WTC11 (cell line): ENCODE results near the gene RNPS1.

Source experiments
- CREB1 ChIP-seq: sonication (generic); formaldehyde crosslinking; IDR thresholded peaks from 2 replicates; pipeline ENCODE4 v1.8.0; 2023; ENCODE audit warnings: mild to moderate bottlenecking, missing genetic modification reagents
- TF ChIP-seq, protein P1 (sequence below): sonication (generic); formaldehyde crosslinking; IDR thresholded peaks from 2 replicates; pipeline ENCODE4 v1.8.1; 2022; ENCODE audit warnings: low read depth, mild to moderate bottlenecking, moderate library complexity, missing genetic modification reagents, borderline replicate concordance
- TF ChIP-seq, protein P2 (sequence below): sonication (generic); formaldehyde crosslinking; IDR thresholded peaks from 2 replicates; pipeline ENCODE4 v1.8.0; 2022; ENCODE audit warnings: mild to moderate bottlenecking, missing genetic modification reagents
- TF ChIP-seq, protein P3 (sequence below): fragments of 200-600 bp; IDR thresholded peaks from 2 replicates; pipeline ENCODE4 v1.8.0; 2022; ENCODE audit warnings: antibody characterized with exemption
- TF ChIP-seq, protein P4 (sequence below): sonication (generic); formaldehyde crosslinking; IDR thresholded peaks from 2 replicates; pipeline ENCODE4 v1.8.1; 2023; ENCODE audit warnings: mild to moderate bottlenecking, missing genetic modification reagents
- TF ChIP-seq, protein P5 (sequence below): sonication (generic); formaldehyde crosslinking; IDR thresholded peaks from 2 replicates; pipeline ENCODE4 v1.8.1; 2022; ENCODE audit warnings: low read depth, missing genetic modification reagents, borderline replicate concordance

DNA sequence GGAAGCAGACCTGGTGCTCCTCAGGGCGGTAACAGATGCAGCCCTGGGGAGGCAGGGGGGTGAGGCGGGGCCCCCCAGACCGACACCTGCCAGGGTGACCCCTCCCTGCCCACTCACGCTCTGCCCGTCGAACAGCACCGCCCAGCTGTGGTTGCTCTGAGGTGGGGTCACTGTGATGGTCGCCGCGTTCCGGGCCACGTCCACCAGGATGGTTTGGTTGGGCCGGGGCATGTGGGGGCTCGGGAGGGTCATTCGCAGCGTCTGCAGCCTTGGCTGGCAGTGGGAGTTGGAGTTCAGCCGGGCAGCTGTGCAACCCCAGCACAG, 58.0 kb downstream of the RNPS1 start:
- no peak for TF ChIP-seq CREB1
- TF ChIP-seq, protein P1, sequence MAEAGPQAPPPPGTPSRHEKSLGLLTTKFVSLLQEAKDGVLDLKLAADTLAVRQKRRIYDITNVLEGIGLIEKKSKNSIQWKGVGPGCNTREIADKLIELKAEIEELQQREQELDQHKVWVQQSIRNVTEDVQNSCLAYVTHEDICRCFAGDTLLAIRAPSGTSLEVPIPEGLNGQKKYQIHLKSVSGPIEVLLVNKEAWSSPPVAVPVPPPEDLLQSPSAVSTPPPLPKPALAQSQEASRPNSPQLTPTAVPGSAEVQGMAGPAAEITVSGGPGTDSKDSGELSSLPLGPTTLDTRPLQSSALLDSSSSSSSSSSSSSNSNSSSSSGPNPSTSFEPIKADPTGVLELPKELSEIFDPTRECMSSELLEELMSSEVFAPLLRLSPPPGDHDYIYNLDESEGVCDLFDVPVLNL = no peak
- TF ChIP-seq, protein P2, sequence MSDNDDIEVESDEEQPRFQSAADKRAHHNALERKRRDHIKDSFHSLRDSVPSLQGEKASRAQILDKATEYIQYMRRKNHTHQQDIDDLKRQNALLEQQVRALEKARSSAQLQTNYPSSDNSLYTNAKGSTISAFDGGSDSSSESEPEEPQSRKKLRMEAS (CRISPR knock-in tag) = no peak
- TF ChIP-seq, protein P3, sequence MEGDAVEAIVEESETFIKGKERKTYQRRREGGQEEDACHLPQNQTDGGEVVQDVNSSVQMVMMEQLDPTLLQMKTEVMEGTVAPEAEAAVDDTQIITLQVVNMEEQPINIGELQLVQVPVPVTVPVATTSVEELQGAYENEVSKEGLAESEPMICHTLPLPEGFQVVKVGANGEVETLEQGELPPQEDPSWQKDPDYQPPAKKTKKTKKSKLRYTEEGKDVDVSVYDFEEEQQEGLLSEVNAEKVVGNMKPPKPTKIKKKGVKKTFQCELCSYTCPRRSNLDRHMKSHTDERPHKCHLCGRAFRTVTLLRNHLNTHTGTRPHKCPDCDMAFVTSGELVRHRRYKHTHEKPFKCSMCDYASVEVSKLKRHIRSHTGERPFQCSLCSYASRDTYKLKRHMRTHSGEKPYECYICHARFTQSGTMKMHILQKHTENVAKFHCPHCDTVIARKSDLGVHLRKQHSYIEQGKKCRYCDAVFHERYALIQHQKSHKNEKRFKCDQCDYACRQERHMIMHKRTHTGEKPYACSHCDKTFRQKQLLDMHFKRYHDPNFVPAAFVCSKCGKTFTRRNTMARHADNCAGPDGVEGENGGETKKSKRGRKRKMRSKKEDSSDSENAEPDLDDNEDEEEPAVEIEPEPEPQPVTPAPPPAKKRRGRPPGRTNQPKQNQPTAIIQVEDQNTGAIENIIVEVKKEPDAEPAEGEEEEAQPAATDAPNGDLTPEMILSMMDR = no peak
- TF ChIP-seq, protein P4, sequence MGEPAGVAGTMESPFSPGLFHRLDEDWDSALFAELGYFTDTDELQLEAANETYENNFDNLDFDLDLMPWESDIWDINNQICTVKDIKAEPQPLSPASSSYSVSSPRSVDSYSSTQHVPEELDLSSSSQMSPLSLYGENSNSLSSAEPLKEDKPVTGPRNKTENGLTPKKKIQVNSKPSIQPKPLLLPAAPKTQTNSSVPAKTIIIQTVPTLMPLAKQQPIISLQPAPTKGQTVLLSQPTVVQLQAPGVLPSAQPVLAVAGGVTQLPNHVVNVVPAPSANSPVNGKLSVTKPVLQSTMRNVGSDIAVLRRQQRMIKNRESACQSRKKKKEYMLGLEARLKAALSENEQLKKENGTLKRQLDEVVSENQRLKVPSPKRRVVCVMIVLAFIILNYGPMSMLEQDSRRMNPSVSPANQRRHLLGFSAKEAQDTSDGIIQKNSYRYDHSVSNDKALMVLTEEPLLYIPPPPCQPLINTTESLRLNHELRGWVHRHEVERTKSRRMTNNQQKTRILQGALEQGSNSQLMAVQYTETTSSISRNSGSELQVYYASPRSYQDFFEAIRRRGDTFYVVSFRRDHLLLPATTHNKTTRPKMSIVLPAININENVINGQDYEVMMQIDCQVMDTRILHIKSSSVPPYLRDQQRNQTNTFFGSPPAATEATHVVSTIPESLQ (CRISPR knock-in tag) = no peak
- TF ChIP-seq, protein P5, sequence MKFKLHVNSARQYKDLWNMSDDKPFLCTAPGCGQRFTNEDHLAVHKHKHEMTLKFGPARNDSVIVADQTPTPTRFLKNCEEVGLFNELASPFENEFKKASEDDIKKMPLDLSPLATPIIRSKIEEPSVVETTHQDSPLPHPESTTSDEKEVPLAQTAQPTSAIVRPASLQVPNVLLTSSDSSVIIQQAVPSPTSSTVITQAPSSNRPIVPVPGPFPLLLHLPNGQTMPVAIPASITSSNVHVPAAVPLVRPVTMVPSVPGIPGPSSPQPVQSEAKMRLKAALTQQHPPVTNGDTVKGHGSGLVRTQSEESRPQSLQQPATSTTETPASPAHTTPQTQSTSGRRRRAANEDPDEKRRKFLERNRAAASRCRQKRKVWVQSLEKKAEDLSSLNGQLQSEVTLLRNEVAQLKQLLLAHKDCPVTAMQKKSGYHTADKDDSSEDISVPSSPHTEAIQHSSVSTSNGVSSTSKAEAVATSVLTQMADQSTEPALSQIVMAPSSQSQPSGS (CRISPR knock-in tag) = no peak
